Sciatic nerve (tissue), 2 donors: ENCODE data around the gene AOAH. TPM values are rescaled to one million over a fixed set of nuclear protein-coding genes. Genes with fewer than 3 reads are reported as not detected.

Experiments used
- ATAC-seq: fragments of 200-7000 bp; cut with Tn5 transposase; one replicate; pipeline ENCODE4 v1.9.1; 2020; ENCODE audit warnings: mild to moderate bottlenecking, moderate library complexity
- DNase-seq: peaks from one replicate; pipeline ENCODE4 v3.0.0-alpha.2; 2020; ENCODE audit warnings: low spot score
- intact Hi-C: fragments of 100-400 bp; cut with DNase I; formaldehyde crosslinking; loops from one replicate; pipeline ENCODE4 v1.14.2; 2022
- total RNA-seq: library from RNA; stranded (reverse); fragmentation: NEBNext Ultra II Directional; extraction: Animal tissue kit (Norgen Biotek cat#: 25700); gene quantifications from one replicate; pipeline ENCODE4 v1.2.1, GENCODE V29; 2021
- donor health status: DM: no; HTN: no; CAD: no.
- donor health status: DM: no; HTN: no; CAD: no.

AOAH gene
- 20.6 TPM for total RNA-seq

GRCh38 chr7:36723951-36724664, at the start of gene AOAH:
Gene AOAH, minus strand, starts transcription at chr7:36724494. Its CDS starts 346 bp downstream, at chr7:36724148.
- DNase-seq (peak; percentile 75), ATAC-seq (peak; percentile 85)

GRCh38 chr7:36766451-36766850, 42.2 kb upstream of the AOAH start:
- intact Hi-C loops: no loop called here
- ATAC-seq (no peak), DNase-seq (no peak)

More at GRCh38 chr7:36723951-36724664, at the start of gene AOAH:
- intact Hi-C loops: no loop called here

- ATAC-seq (no peak), DNase-seq (no peak)
- intact Hi-C loops: no loop called here
These were observed 41.3 kb upstream of the AOAH start for GRCh38 chr7:36765605-36766004.

- no peak for ATAC-seq
- intact Hi-C loops: no loop called here
- DNase-seq: no peak
These were observed 40.6 kb upstream of the AOAH start for GRCh38 chr7:36764929-36765328.

GRCh38 chr7:36763132-36763816, 39.0 kb upstream of the AOAH start:
- DNase-seq: no peak
- intact Hi-C loops: no loop called here
- ATAC-seq: no peak

GRCh38 chr7:36762394-36762793, 38.1 kb upstream of the AOAH start:
- intact Hi-C loops: no loop called here
- no peak for ATAC-seq
- no peak for DNase-seq

- ATAC-seq (no peak), DNase-seq (no peak)
- intact Hi-C loops: no loop called here
These were observed 37.5 kb upstream of the AOAH start for GRCh38 chr7:36761835-36762234.

- no peak for ATAC-seq
- intact Hi-C loops: no loop called here
- no peak for DNase-seq
These were observed 36.8 kb upstream of the AOAH start for GRCh38 chr7:36760856-36761762.

GRCh38 chr7:36758879-36759278, 34.6 kb upstream of the AOAH start:
- DNase-seq: no peak
- intact Hi-C loops: loop anchor here (2.0 kb wide), 1 partner anchor 66 kb away; no protein-coding TSS in a partner anchor

GRCh38 chr7:36755484-36755883, 31.2 kb upstream of the AOAH start:
- ATAC-seq (no peak), DNase-seq (no peak)
- intact Hi-C loops: no loop called here

More at GRCh38 chr7:36758879-36759278, 34.6 kb upstream of the AOAH start:
- ATAC-seq: peak; percentile 55

- intact Hi-C loops: no loop called here
These were observed 27.9 kb upstream of the AOAH start for GRCh38 chr7:36752026-36752711.

GRCh38 chr7:36750451-36750850, 26.2 kb upstream of the AOAH start:
- ATAC-seq (no peak), DNase-seq (no peak)
- intact Hi-C loops: no loop called here

More at GRCh38 chr7:36752026-36752711, 27.9 kb upstream of the AOAH start:
- DNase-seq (no peak), ATAC-seq (no peak)

- DNase-seq (no peak), ATAC-seq (peak; percentile 38)
- intact Hi-C loops: no loop called here
These were observed 25.1 kb upstream of the AOAH start for GRCh38 chr7:36749282-36749960.

- intact Hi-C loops: no loop called here
- ATAC-seq (no peak), DNase-seq (no peak)
These were observed 23.8 kb upstream of the AOAH start for GRCh38 chr7:36748017-36748487.

- DNase-seq: no peak
- intact Hi-C loops: no loop called here
- no peak for ATAC-seq
These were observed 23.2 kb upstream of the AOAH start for GRCh38 chr7:36747280-36748016.

- intact Hi-C loops: no loop called here
- no peak for ATAC-seq
These were observed 22.1 kb upstream of the AOAH start for GRCh38 chr7:36746347-36746746.

GRCh38 chr7:36742911-36743775, 18.8 kb upstream of the AOAH start:
- ATAC-seq (peak; percentile 59), DNase-seq (no peak)
- intact Hi-C loops: no loop called here

More at GRCh38 chr7:36746347-36746746, 22.1 kb upstream of the AOAH start:
- DNase-seq: no peak
